Lower leg skin (tissue), 4 donors: Measurements from ENCODE around the gene MEI4. TPM values are rescaled to one million over a fixed set of nuclear protein-coding genes. Genes with fewer than 3 reads are reported as not detected.
"Not testable (repeated sequence)": the region's sequence is repeated elsewhere in the genome, so short reads cannot be mapped to it uniquely, and the experiment has no call there.

Experiments used
- DNase-seq, 2 donors: peaks; one replicate each; pipeline ENCODE4 v3.0.0-alpha.2; 2019; ENCODE audit warnings: low spot score in 2 of 2
- H3K4me3 ChIP-seq: fragments of 200-600 bp; sonication (generic); 2 replicates; pipeline ENCODE4 v1.5.1; 2017; ENCODE audit warnings: mild to moderate bottlenecking, low read depth; ENCODE audit not compliant: poor library complexity, severe bottlenecking
- CTCF ChIP-seq, 3 donors: fragments of 450-650 bp; IDR thresholded peaks; one replicate each; pipeline ENCODE4 v1.5.1; 2016; ENCODE audit warnings: antibody characterized with exemption in 3 of 3, mild to moderate bottlenecking in 3 of 3, moderate library complexity in 2 of 3
- POLR2A ChIP-seq, 2 donors: fragments of 450-650 bp; IDR thresholded peaks; one replicate each; pipeline ENCODE4 v1.6.1; 2016 to 2017; ENCODE audit warnings: antibody characterized with exemption in 2 of 2, mild to moderate bottlenecking in 1 of 2, moderate library complexity in 1 of 2
- WGBS, 2 donors: methylation state at CpG; one replicate each; pipeline ENCODE4 v1.1.5; 2018; 5-methylcytosine and 5-hydroxymethylcytosine counted together
- intact Hi-C: fragments of 100-400 bp; cut with DNase I; formaldehyde crosslinking; loops from one replicate; pipeline ENCODE4 v1.15.0; 2023; ENCODE audit warnings: low total_unique reads
- total RNA-seq, 4 donors: library from RNA; depleted of rRNA; stranded (reverse); fragments of >200 nt; gene quantifications; one replicate each; pipeline ENCODE4 v1.1.0, GENCODE V29; 2016

The MEI4 gene
- total RNA-seq, 4 donors from 2014 or later: 0.05 TPM; not detected in 3

DNA sequence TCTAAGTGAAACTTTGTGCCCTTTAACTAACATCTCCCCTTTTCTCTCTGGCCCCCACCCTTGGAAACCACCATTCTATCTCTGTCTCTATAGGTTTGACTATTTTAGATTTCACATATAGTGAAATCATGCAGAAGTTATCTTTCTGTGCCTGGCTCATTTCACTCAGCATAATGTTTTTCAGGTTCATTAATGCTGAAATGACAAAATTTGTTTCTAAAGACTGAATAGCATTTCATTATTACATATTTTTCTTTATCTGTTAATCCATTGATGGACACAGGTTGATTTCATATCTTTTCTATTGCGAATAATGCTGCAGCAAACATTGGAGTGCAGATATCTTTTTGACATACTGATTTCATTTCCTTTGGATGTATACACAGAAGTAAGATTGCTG lies 30.7 kb downstream of the MEI4 start:
- WGBS, 2 donors: 82 to 89% methylated on average over 1 of the region's 1 CpG
- no peak for TF ChIP-seq POLR2A (IDR thresholded peaks at IDR 0.05)
- TF ChIP-seq CTCF (IDR thresholded peaks at IDR 0.05): no peak

DNA sequence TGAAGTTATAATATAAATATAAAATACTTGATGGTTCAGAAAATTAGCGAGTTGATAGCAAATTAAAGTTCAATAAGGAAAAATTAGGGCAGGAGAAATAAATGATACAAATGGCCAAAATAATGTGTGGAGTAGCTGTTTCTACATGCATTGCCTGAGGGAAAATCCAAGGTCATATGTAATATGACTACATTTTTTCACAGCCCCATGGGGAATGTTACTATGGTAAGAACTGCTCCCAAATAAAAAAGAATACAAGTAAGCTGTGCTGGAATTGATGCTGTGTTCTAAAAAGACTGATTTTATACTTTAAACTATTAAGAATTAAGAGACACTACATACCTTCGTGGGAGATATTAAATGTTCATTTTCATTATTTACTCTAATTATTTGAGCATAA lies 34.1 kb downstream of the MEI4 start:
- WGBS, 2 donors: 72 to 79% methylated on average over 2 of the region's 2 CpGs
- no peak overlapping the region for H3K4me3 ChIP-seq
- no peak for TF ChIP-seq CTCF (IDR thresholded peaks at IDR 0.05)
- TF ChIP-seq POLR2A (IDR thresholded peaks at IDR 0.05): no peak
- intact Hi-C loops: no loop called here
- no peak for DNase-seq

More for the DNA sequence above, 30.7 kb downstream of the MEI4 start:
- intact Hi-C loops: no loop called here
- H3K4me3 ChIP-seq: no peak overlapping the region
- no peak for DNase-seq

GRCh38 chr6:77688649-77689048 lies 35.8 kb downstream of the MEI4 start:
- DNase-seq: no peak
- TF ChIP-seq POLR2A (IDR thresholded peaks at IDR 0.05): no peak
- no peak for TF ChIP-seq CTCF (IDR thresholded peaks at IDR 0.05)
- intact Hi-C loops: no loop called here
- no peak overlapping the region for H3K4me3 ChIP-seq
- WGBS, 2 donors: 89 to 94% methylated on average over 1 of the region's 1 CpG

DNA sequence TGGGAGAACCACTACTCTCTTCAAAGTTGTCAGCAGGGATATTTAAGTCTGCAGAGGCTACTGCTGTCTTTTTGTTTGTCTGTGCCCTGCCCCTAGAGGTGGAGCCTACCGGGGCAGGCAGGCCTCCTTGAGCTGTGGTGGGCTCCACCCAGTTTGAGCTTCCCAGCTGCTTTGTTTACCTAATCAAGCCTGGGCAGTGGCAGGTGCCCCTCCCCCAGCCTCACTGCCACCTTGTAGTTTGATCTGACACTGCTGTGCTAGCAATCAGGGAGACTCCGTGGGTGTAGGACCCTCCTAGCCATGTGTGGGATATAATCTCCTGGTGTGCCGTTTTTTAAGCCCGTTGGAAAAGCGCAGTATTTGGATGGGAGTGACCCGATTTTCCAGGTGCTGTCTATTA lies 47.3 kb downstream of the MEI4 start:
- H3K4me3 ChIP-seq, intact Hi-C loops, DNase-seq: not testable (repeated sequence)
- WGBS, 2 donors: 83 to 91% methylated on average over 6 of the region's 6 CpGs

DNA sequence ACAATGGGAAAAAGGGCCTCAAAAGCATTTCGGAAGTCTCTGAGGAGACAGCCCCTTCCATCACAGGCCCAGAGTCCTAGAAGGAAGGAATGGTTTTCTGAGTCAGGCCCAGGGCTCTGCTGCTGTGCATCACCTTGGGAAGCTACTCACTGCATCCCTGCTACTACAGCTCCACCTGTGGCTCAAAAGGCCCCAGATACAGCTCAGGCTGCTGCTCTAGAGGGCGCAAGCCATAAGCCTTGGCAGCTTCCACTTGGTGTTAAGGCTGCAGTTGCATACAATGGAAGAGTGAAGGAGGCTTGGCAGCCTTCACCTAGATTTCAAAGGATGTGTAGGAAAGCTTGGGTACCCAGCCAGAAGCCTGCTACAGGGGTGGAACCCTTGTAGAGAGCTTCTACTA lies 54.8 kb downstream of the MEI4 start:
- intact Hi-C loops: no loop called here
- TF ChIP-seq POLR2A (IDR thresholded peaks at IDR 0.05): no peak
- TF ChIP-seq CTCF (IDR thresholded peaks at IDR 0.05): no peak
- no peak overlapping the region for H3K4me3 ChIP-seq
- DNase-seq: no peak
- WGBS, 2 donors: 87 to 91% methylated on average over 2 of the region's 2 CpGs

- WGBS, 2 donors: 81 to 83% methylated on average over 6 of the region's 6 CpGs
- H3K4me3 ChIP-seq: no peak overlapping the region
- DNase-seq: no peak
- intact Hi-C loops: no loop called here
- TF ChIP-seq CTCF (IDR thresholded peaks at IDR 0.05) (no peak), POLR2A (IDR thresholded peaks at IDR 0.05) (no peak)
Observed at GRCh38 chr6:77715588-77715987, 62.7 kb downstream of the MEI4 start.
